Stomach smooth muscle (tissue), 2 donors: ENCODE data around the gene AXIN2.
"Not testable (repeated sequence)": the region's sequence is repeated elsewhere in the genome, so short reads cannot be mapped to it uniquely, and the experiment has no call there.

Experiments used
- H3K27ac ChIP-seq: one replicate; pipeline ENCODE4 v1.7.0; 2013; ENCODE audit warnings: mild to moderate bottlenecking, low read length, inconsistent platforms
- H3K27me3 ChIP-seq, 2 donors: one replicate each; pipeline ENCODE4 v1.7.0; 2013; ENCODE audit warnings: low read length in 2 of 2; ENCODE audit not compliant: insufficient read depth in 2 of 2, control insufficient read depth in 1 of 2
- H3K36me3 ChIP-seq, 2 donors: one replicate each; pipeline ENCODE4 v1.7.0; 2013; ENCODE audit warnings: low read length in 2 of 2; ENCODE audit not compliant: control insufficient read depth in 2 of 2, insufficient read depth in 2 of 2
- H3K4me1 ChIP-seq: one replicate; pipeline ENCODE4 v1.7.0; 2013; ENCODE audit warnings: low read length; ENCODE audit not compliant: control insufficient read depth, insufficient read depth
- H3K4me3 ChIP-seq, 2 donors: one replicate each; pipeline ENCODE4 v1.7.0; 2013; ENCODE audit warnings: low read length in 2 of 2
- H3K9ac ChIP-seq, 2 donors: one replicate each; pipeline ENCODE4 v1.7.0; 2013; ENCODE audit warnings: low read length in 2 of 2, mild to moderate bottlenecking in 1 of 2
- H3K9me3 ChIP-seq, 2 donors: one replicate each; pipeline ENCODE4 v1.7.0; 2013; ENCODE audit warnings: low read length in 2 of 2; ENCODE audit not compliant: control insufficient read depth in 2 of 2
- donor health status: healthy.
- donor health status: Pancreatic carcinoma.

Gene AXIN2

GRCh38 chr17:65529040-65529633 is 32.3 kb downstream of the AXIN2 start:
- Histone ChIP-seq H3K4me3 (no peak overlapping the region), H3K27ac (no peak overlapping the region), H3K27me3 (no peaks in the 10 kb centered on the region), H3K9ac (no peak overlapping the region), H3K9me3 (no peaks in the 10 kb centered on the region), H3K4me1 (peaks cover 39% of the 10 kb centered on the region), H3K36me3 (peaks cover 13 to 28% of the 10 kb centered on the region in 2 donors)

- H3K9me3 ChIP-seq, result no peaks in the 10 kb centered on the region
- H3K9ac ChIP-seq, result no peak overlapping the region
- no peaks in the 10 kb centered on the region for H3K27me3 ChIP-seq
- peaks cover 5 to 21% of the 10 kb centered on the region in 2 donors for H3K36me3 ChIP-seq
- no peak overlapping the region for H3K27ac ChIP-seq
- H3K4me1 ChIP-seq, result peaks cover 31% of the 10 kb centered on the region
- no peak overlapping the region for H3K4me3 ChIP-seq
Measured at GRCh38 chr17:65527857-65528591, 33.4 kb downstream of the AXIN2 start.

GRCh38 chr17:65527381-65527780 is 34.1 kb downstream of the AXIN2 start:
- Histone ChIP-seq H3K4me1 (peaks cover 25% of the 10 kb centered on the region), H3K27me3 (no peaks in the 10 kb centered on the region), H3K36me3 (peaks cover 0 to 17% of the 10 kb centered on the region in 2 donors), H3K9ac (no peak overlapping the region), H3K9me3 (no peaks in the 10 kb centered on the region), H3K27ac (no peak overlapping the region), H3K4me3 (no peak overlapping the region)

GRCh38 chr17:65526854-65527253 is 34.6 kb downstream of the AXIN2 start:
- H3K27me3 ChIP-seq, H3K4me3 ChIP-seq, H3K27ac ChIP-seq, H3K9me3 ChIP-seq, H3K9ac ChIP-seq: not testable (repeated sequence)
- peaks cover 0 to 17% of the 10 kb centered on the region in 2 donors for H3K36me3 ChIP-seq
- peaks cover 19% of the 10 kb centered on the region for H3K4me1 ChIP-seq

- Histone ChIP-seq H3K27me3 (no peaks in the 10 kb centered on the region), H3K36me3 (peaks cover 0 to 7% of the 10 kb centered on the region in 2 donors), H3K4me3 (no peak overlapping the region), H3K9me3 (no peaks in the 10 kb centered on the region), H3K9ac (no peak overlapping the region), H3K27ac (no peak overlapping the region), H3K4me1 (no peaks in the 10 kb centered on the region)
Measured at GRCh38 chr17:65523853-65524664, 37.4 kb downstream of the AXIN2 start.

- Histone ChIP-seq H3K9ac (no peak overlapping the region), H3K27ac (no peak overlapping the region), H3K4me1 (peaks cover 3% of the 10 kb centered on the region), H3K4me3 (no peak overlapping the region), H3K9me3 (no peaks in the 10 kb centered on the region), H3K27me3 (no peaks in the 10 kb centered on the region), H3K36me3 (peaks cover 0 to 4% of the 10 kb centered on the region in 2 donors)
Measured at GRCh38 chr17:65523411-65523810, 38.0 kb downstream of the AXIN2 start.

GRCh38 chr17:65522751-65523404 is 38.6 kb downstream of the AXIN2 start:
- Histone ChIP-seq H3K36me3 (peaks cover 0 to under 1% of the 10 kb centered on the region in 2 donors), H3K9ac (no peak overlapping the region), H3K4me1 (peaks cover 4% of the 10 kb centered on the region), H3K4me3 (no peak overlapping the region), H3K27ac (no peak overlapping the region), H3K9me3 (no peaks in the 10 kb centered on the region), H3K27me3 (no peaks in the 10 kb centered on the region)

- peaks cover 23% of the 10 kb centered on the region for H3K4me1 ChIP-seq
- no peaks in the 10 kb centered on the region for H3K27me3 ChIP-seq
- no peak overlapping the region for H3K4me3 ChIP-seq
- no peak overlapping the region for H3K9ac ChIP-seq
- H3K27ac ChIP-seq, result no peak overlapping the region
- no peaks in the 10 kb centered on the region for H3K9me3 ChIP-seq
- H3K36me3 ChIP-seq, result no peaks in the 10 kb centered on the region
Measured at GRCh38 chr17:65519462-65519861, 42.0 kb downstream of the AXIN2 start.

- Histone ChIP-seq H3K27me3 (no peaks in the 10 kb centered on the region), H3K9ac (no peak overlapping the region), H3K9me3 (no peaks in the 10 kb centered on the region), H3K4me3 (no peak overlapping the region), H3K36me3 (no peaks in the 10 kb centered on the region), H3K4me1 (peaks cover 24% of the 10 kb centered on the region), H3K27ac (no peak overlapping the region)
Measured at GRCh38 chr17:65518256-65518655, 43.2 kb downstream of the AXIN2 start.
